ENCODE results near the gene IDH3A. TPM values are rescaled to one million over a fixed set of nuclear protein-coding genes. Genes with fewer than 3 reads are reported as not detected.

Gene IDH3A
- 56.5 and 60.4 TPM in 2 replicates for total RNA-seq

DNA sequence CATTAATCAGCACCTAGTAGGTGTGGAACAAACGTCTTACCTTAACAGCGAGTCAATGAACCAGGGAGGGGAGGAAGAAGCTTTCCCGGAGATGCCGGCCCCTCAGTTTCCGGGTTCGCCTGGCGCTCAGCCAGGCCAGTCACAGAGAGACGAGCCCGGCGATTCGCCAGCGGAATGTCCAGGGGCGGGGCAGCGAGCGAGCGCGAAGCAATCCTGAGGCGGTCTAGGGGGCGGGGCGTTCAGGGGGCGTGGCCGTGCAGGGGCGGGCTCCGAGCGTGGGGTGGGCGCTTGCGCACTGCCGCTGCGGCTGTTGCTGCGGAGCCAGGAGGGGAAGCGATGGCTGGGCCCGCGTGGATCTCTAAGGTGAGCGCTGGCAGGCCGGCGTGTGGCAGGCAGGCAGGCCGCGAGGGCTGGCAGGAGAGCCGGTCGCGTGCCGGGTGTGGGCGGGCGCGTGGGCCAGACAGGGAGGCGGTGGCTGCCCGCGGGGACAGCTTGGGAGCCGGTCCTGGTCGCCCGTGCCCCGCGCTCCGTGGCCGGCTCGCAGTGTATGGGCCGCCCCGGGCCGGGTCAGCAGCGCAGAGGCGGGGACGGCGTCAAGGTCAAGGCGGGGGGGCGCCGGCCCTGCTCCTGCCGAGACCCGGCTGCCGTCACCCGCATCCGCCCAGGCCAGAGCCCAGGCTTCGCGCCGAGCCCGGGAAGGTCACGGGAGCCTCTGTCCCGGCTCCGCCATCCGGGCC is at the start of gene IDH3A:
Gene IDH3A, plus strand, starts transcription at position 295 of the 737 bp plus-strand sequence. Its CDS starts 42 bp downstream, at position 337.

DNA sequence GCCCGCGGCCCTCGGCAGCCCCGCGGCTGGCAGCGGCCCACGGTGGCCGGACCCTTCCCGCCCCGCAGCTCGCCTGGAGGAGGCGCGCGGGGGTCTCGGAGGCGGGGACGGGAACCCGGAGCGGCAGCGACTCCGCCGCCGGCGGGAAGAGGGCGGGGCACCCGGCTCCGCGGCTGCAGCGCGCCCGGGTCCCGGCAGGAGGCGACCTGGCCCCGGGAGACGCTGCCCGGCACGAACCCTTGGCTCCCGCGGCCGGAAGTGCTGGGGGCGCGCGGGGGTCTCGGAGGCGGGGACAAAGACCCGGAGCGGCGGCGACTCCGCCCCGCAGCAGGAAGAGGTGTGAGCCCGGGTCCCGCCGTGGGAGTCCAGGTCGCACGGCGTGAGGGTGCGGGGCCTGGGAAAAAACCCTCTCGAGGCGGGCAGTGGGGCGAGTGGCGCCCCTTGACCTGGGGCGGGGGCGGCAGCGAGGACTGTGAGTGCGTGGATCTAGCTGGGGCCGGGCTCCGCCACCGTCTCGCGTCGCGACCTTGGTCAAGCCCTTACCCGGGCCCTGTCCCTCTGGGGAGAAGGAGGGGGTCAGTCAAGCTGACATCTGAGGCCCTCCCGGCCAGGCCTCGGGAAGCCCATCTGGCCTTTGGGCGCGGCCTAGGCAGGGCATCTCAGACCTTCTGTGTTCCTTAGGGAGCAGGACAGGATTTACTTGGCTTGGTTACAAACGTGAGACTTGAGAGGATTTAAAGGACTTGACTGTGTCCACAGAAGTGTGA is 17.7 kb upstream of the IDH3A start, which contains the start of gene CIB2:
Gene CIB2, minus strand, starts transcription at position 151 of the 767 bp plus-strand sequence. CDS start 230 bp downstream, outside the sequence.

Other genes starting within 250 kb of the IDH3A start
- gene TBC1D2B, start 71.7 kb upstream of the IDH3A start, total RNA-seq: 22.3 and 45.0 TPM in 2 replicates
- not detected in 2 replicates for gene SH2D7, start 56.8 kb upstream of the IDH3A start, total RNA-seq
- gene CIB2, start 17.9 kb upstream of the IDH3A start, total RNA-seq: 2.4 and 3.0 TPM in 2 replicates
- gene ACSBG1, start 85.2 kb downstream of the IDH3A start, total RNA-seq: not detected in 2 replicates
- gene DNAJA4, start 115.2 kb downstream of the IDH3A start, total RNA-seq: 1.8 and 1.9 TPM in 2 replicates
- gene SKIC8, start 150.2 kb downstream of the IDH3A start, total RNA-seq: 67.8 and 67.9 TPM in 2 replicates
- not detected in 2 replicates for gene CRABP1, start 191.0 kb downstream of the IDH3A start, total RNA-seq